ENCODE measurements around the gene TBC1D22A.

GRCh38 chr22:46966846-46967245, 204.4 kb downstream of the TBC1D22A start:
- TF ChIP-seq EZH2 (IDR thresholded peaks at IDR 0.05) = no peak
- TF ChIP-seq CTCF (IDR thresholded peaks at IDR 0.05) = no peak
- no peak for TF ChIP-seq EZH2phosphoT487 (IDR thresholded peaks at IDR 0.05)

All from neural progenitor cell (in vitro differentiated cells).